ENCODE measurements around the gene FRYL. TPM values are rescaled to one million over a fixed set of nuclear protein-coding genes. Genes with fewer than 3 reads are reported as not detected.

The FRYL gene
- total RNA-seq (2021; fragmentation: NEBNext Ultra II Directional; extraction: Animal tissue kit (Norgen Biotek cat#: 25700)) (36.5 and 36.8 TPM in 2 replicates), polyA plus RNA-seq (2011; rRNA removed) (5.7 and 8.0 TPM in 2 replicates), polyA minus RNA-seq (2011; rRNA and poly(A)+ RNA removed) (63.8 and 77.1 TPM in 2 replicates)
- 9.6 TPM for polyA plus RNA-seq (2011; cell fraction: cytosol; rRNA removed)
- 20.9 TPM for polyA plus RNA-seq (2011; cell fraction: nucleus; rRNA removed)
- 10.5 to 15.9 TPM (median 13.5 TPM) in 4 replicates for polyA plus RNA-seq (2012, experiment 1 of 2)
- 0.49 TPM for polyA plus RNA-seq (2012, experiment 2 of 2)
- polyA plus RNA-seq (2013, experiment 1 of 2): 10.3 TPM
- 9.1 TPM for polyA plus RNA-seq (2013, experiment 2 of 2)
- 36.2 TPM for polyA minus RNA-seq (2011; cell fraction: cytosol; rRNA and poly(A)+ RNA removed)
- polyA minus RNA-seq (2011; cell fraction: nucleus; rRNA and poly(A)+ RNA removed): 179 TPM
- long read RNA-seq, experiment 1, partial matches to known transcripts: 2 of 8 reads
- long read RNA-seq, experiment 1, other reads (novel, unspliced or antisense): 6 of 8 reads
- long read RNA-seq, experiment 2, partial matches to known transcripts: 1 of 2 reads
- long read RNA-seq, experiment 2, other reads (novel, unspliced or antisense): 1 of 2 reads

GRCh38 chr4:48779998-48780864, at the start of gene FRYL:
Gene FRYL, minus strand, starts transcription at chr4:48780279. Its CDS starts 145,869 bp downstream, at chr4:48634410.
- peaks cover 0 to 8% (median under 1%) of the 10 kb centered on the region in 4 experiments; a peak in 4 of 7 replicates for H3K4me1 ChIP-seq (replicated peaks in 1 of 4; ENCODE audit: control insufficient read depth in 3 of 4, insufficient read depth in 4 of 4, low read length in 3 of 4)
- H4K91ac ChIP-seq (replicated peaks; ENCODE audit: insufficient read length, low read length): no peak within 1 kb of the TSS
- no peak within 1 kb of the TSS for H2BK20ac ChIP-seq (ENCODE audit: low read length)
- peaks cover under 1% of the 10 kb centered on the region; the same call in 1 of the 2 replicates for H3K79me1 ChIP-seq (ENCODE audit: low read depth, low read length)
- peak within 1 kb of the TSS; percentile 79 for H4K8ac ChIP-seq (ENCODE audit: extremely low read depth, insufficient read depth, low read length)
- H3K14ac ChIP-seq (ENCODE audit: insufficient read length): no peak within 1 kb of the TSS
- peak within 1 kb of the TSS; percentile 92 to 95 for H3K4me2 ChIP-seq (ENCODE audit: insufficient read depth in 1 of 2, low read depth in 2 of 2, low read length in 2 of 2)
- no peak within 1 kb of the TSS for H2BK12ac ChIP-seq (ENCODE audit: low read depth, low read length)
- H2AK5ac ChIP-seq (ENCODE audit: low read depth, low read length): no peak within 1 kb of the TSS
- no peaks in the 10 kb centered on the region for H3K9me3 ChIP-seq (ENCODE audit: insufficient read depth in 2 of 2, low read depth in 1 of 2, low read length in 1 of 2)
- H2AFZ ChIP-seq (ENCODE audit: low read length): peak within 1 kb of the TSS; percentile 96
- H3K27me3 ChIP-seq (replicated peaks in 1 of 4; ENCODE audit: control insufficient read depth in 3 of 4, extremely low read depth in 1 of 4, insufficient read depth in 3 of 4, low read length in 3 of 4): no peaks in the 10 kb centered on the region
- ChIA-PET CTCF (ENCODE audit: partially characterized antibody) (interaction anchor here (0.8 to 2.8 kb wide), 4 partner anchors 12 to 202 kb away, joined by 3 to 12 read pairs (median 5); no protein-coding TSS in a partner anchor), POLR2A (ENCODE audit: partially characterized antibody) (interaction anchor here (0.7 to 1.7 kb wide), 15 partner anchors 8 to 64 kb away, joined by 3 to 6 read pairs (median 3); partner anchors contain the start of gene OCIAD1)
- peak within 1 kb of the TSS; percentile 77 to 92 (median 78) for H3K9ac ChIP-seq (replicated peaks in 1 of 4; ENCODE audit: extremely low read depth in 1 of 4, low read depth in 3 of 4, low read length in 3 of 4)
- peaks cover 2 to 5% of the 10 kb centered on the region in 2 experiments for H4K20me1 ChIP-seq (replicated peaks in 1 of 2; ENCODE audit: control insufficient read depth in 1 of 2, insufficient read depth in 2 of 2, low read length in 2 of 2)
- peak; percentile 97 for FAIRE-seq
- H4K5ac ChIP-seq (ENCODE audit: insufficient read length, low read depth, low read length): peak within 1 kb of the TSS; percentile 73
- peak within 1 kb of the TSS; percentile 24 for H3K18ac ChIP-seq (ENCODE audit: extremely low read depth, low read length)
- no peak within 1 kb of the TSS for H2BK15ac ChIP-seq (ENCODE audit: low read length)
- H3K27ac ChIP-seq (ENCODE audit: low read depth, low read length): peak within 1 kb of the TSS; percentile 67; the same call in 1 of the 2 replicates
- H3K4me3 ChIP-seq (ENCODE audit: extremely low read depth in 1 of 4, insufficient read depth in 2 of 4, low read depth in 3 of 4, low read length in 4 of 4): peak within 1 kb of the TSS; percentile 82 to 92 (median 84)
- DNase-seq (ENCODE audit: low read depth in 1 of 2, low spot score in 2 of 2): peak; percentile 96 to 99
- peak within 1 kb of the TSS; percentile 73 for H2BK5ac ChIP-seq (ENCODE audit: low read depth, low read length)
- no peak within 1 kb of the TSS for H2BK120ac ChIP-seq (replicated peaks; ENCODE audit: low read depth, low read length)
- no peak within 1 kb of the TSS for H3K4ac ChIP-seq (replicated peaks; ENCODE audit: insufficient read length, low read depth, low read length)
- H3K79me2 ChIP-seq (ENCODE audit: control insufficient read depth in 1 of 2, insufficient read depth in 2 of 2, low read length in 2 of 2): peaks cover 4 to 39% of the 10 kb centered on the region in 2 experiments
- WGBS, 2 experiments (ENCODE audit: extremely low coverage in 1 of 2, insufficient coverage in 1 of 2, insufficient read length in 1 of 2, insufficient replicate concordance in 2 of 2, low coverage in 1 of 2, low lambda C conversion rate in 2 of 2, missing lambda C conversion rate in 1 of 2): 2% methylated on average over 40 of the region's 51 CpGs; no CpG with 5 or more reads in 1 of the 2 experiments
- H3K23ac ChIP-seq (ENCODE audit: insufficient read length): no peak within 1 kb of the TSS
- peaks cover 6% of the 10 kb centered on the region for H3K23me2 ChIP-seq (ENCODE audit: low read depth, low read length)
- H3K56ac ChIP-seq (replicated peaks; ENCODE audit: insufficient read length, low read depth, low read length): peak within 1 kb of the TSS; percentile 65
- H3K36me3 ChIP-seq (ENCODE audit: control insufficient read depth in 2 of 4, insufficient read depth in 4 of 4, low read length in 3 of 4): no peaks in the 10 kb centered on the region
- TF ChIP-seq, protein P1, sequence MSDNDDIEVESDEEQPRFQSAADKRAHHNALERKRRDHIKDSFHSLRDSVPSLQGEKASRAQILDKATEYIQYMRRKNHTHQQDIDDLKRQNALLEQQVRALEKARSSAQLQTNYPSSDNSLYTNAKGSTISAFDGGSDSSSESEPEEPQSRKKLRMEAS (IDR thresholded peaks at IDR 0.05): no peak
- no peak for TF ChIP-seq CHD1 (IDR thresholded peaks at IDR 0.05; ENCODE audit: low read depth, low read length)
- TF ChIP-seq FOSL1 (IDR thresholded peaks at IDR 0.05; ENCODE audit: insufficient read depth, low read depth, low read length): no peak
- no peak for TF ChIP-seq JUND (IDR thresholded peaks at IDR 0.05; ENCODE audit: low read length)
- TF ChIP-seq SP1 (IDR thresholded peaks at IDR 0.05; ENCODE audit: low read depth, low read length): peak; percentile 98
- TF ChIP-seq SIX5 (IDR thresholded peaks at IDR 0.05; ENCODE audit: low read depth, low read length): no peak
- TF ChIP-seq GTF2F1 (IDR thresholded peaks at IDR 0.05; ENCODE audit: borderline replicate concordance, low read depth, low read length): no peak
- TF ChIP-seq POLR2AphosphoS5 (IDR thresholded peaks at IDR 0.05; ENCODE audit: low read depth, low read length): no peak

Measured in H1 (cell line).